NCI-H1436 (cell line): ENCODE data around the gene TMEM100.
A peak's percentile ranks its signal among the peaks of the same experiment; 100 is the strongest.

Source experiments
- DNase-seq: peaks from one replicate; lab custom pipeline; 2025; lab: John Stamatoyannopoulos, UW

TMEM100 gene

GRCh38 chr17:55717898-55718735 is 4.5 kb downstream of the TMEM100 start:
- peak; percentile 35 for DNase-seq

DNA sequence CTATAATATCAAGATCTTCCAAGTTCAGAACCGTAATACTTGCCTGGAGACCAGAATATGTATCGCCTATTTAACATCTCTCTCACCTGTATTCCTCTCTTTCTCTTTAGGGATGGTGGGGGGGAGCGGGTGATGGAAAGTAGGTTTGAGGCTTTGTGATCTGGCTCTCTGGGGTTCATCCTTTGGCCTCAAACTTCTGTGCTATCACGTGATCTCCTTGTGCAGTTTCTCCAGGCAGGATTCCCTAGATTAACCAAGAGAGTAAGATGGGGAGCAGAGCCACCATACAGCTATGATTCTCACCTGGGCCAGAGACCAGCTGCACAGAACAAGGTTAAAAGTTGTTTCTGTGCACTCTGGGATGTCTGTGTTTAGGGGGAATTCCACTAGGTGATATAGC is 5.2 kb downstream of the TMEM100 start:
- no peak for DNase-seq

DNA sequence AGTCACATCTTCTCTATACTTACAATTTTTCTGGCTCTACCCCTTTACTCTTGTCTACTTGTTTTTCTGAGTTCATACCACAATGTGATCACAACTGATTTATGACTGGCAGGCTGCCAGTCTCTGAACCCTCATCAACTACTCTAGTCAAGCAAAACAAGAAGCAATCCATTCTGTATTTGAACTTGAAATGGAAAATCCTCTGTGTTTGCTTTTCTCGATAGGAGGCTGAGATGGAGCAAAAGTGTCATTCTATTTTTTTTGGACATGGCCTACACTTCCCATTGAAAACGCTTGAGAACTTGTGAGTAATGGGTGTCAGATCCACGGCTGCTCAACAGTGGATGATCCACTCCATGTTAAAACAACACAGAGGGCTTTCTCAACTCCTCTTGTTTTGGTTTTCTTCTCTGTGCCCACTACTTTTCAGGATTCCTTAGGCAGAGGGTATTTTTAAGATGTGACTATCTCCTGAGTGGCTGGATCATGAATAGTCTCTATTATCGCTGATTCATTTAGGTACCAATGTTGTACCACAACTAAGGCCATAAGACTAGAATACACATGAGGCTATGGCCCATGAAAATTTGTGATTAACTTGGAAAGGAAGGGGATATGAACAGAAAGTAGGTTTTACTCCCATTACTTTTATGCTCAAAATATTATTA is 11.7 kb downstream of the TMEM100 start:
- DNase-seq = no peak

GRCh38 chr17:55710410-55710809 is 12.3 kb downstream of the TMEM100 start:
- no peak for DNase-seq

- no peak for DNase-seq
Measured at GRCh38 chr17:55709984-55710383, 12.7 kb downstream of the TMEM100 start.

- DNase-seq = no peak
Measured at GRCh38 chr17:55709440-55709839, 13.2 kb downstream of the TMEM100 start.

DNA sequence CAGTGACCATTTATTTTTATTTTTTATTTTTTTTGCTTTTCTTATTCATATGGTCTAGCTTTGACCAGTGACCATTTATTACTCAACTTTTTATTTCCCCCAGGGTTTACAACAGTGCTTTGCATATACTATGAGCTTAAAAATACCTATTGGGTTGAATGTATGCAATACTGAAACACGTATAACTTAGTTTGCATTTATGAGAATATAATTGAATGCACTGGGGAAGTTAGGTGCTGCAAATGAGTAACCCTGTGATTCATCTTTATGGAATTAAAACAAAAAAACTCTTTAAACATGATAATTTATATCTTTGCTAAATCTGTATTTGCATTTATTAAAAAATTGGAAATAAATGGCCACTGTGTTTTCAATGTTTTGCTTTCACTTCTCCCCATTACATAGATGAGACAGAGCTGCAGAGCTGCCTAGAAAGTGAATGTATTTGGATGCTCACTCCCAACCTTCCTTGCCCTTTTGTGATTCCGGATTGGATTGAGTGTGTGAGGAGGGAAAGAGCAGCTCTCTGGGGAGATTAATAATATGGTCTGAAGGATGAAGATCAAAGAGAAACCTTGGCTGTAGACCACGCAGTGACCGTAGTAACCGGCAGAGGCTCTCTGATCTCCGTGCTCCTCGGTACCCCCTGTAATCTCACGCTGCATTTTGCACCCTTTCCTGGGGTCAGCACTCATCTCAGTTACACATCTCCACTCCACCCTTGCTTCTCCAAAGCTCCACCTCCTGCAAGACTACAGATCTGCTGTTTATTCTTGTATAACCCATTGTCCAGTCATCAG is 14.3 kb downstream of the TMEM100 start:
- no peak for DNase-seq

DNA sequence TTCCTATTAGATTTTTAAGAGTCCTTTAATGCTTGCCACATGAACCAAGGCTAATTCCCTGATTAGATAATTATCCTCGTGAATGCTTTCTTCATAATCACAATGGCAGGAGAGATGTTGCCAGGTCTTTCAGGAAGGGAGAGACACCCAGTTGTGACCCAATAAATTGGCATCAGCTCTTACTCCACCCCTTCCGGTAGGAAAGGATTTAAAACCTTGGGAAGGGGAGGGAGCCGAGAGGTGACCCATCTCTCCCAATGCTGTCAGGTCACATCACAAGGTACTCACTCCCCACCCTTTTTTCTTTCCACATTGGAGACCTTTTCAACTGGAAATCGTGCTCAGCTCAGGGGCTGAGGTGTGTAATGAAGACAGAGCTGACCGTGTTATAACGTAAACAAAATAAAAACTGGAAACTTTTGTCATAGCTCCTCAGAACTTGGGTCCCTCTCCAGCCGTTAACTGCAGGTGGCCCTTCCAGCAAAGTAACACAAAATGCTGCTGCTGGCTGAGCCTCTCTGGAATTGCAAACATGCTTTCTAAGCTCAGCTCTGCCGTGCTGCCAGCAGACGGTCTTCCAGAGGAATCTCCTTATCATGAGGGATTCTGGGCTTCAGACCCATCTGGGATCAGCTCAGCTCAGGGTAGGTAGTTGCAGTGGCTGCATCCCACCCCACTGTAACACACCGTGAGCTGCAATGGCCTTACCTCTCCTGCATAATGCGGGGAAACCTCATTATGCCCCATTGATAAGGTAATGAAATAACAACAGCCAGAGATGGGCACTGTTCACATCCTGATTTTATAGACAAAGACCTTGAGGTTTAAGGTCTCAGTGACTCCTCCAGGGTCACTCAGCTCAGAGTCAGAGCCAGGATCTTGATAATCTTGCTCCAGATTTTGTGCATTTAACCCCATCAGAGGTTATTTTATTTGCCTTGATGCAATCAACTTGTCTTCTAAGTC is 15.6 kb downstream of the TMEM100 start:
- DNase-seq = no peak

GRCh38 chr17:55705847-55706246 is 16.8 kb downstream of the TMEM100 start:
- no peak for DNase-seq

DNA sequence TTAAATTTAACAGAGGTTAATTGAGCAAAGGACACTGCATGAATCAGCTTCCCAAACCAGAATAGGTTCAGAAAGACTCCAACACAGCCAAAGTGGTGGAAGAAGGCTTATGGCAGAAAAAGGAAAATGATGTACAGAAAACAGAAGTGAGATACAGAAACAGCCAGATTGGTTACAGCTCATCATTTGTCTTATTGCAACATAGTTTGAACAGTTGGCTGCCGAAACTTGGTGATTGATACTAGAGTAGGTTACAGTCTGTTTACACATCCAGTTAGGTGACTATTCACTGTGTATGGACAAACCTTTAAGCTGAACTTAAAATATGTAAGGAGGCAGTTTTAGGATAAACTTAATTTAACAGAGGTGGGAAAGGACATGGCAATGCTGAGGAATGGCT is 18.3 kb downstream of the TMEM100 start:
- DNase-seq = no peak

GRCh38 chr17:55702150-55702549 is 20.5 kb downstream of the TMEM100 start:
- DNase-seq = no peak

GRCh38 chr17:55699181-55699860 is 23.3 kb downstream of the TMEM100 start:
- no peak for DNase-seq

GRCh38 chr17:55694286-55694910 is 28.3 kb downstream of the TMEM100 start:
- no peak for DNase-seq

DNA sequence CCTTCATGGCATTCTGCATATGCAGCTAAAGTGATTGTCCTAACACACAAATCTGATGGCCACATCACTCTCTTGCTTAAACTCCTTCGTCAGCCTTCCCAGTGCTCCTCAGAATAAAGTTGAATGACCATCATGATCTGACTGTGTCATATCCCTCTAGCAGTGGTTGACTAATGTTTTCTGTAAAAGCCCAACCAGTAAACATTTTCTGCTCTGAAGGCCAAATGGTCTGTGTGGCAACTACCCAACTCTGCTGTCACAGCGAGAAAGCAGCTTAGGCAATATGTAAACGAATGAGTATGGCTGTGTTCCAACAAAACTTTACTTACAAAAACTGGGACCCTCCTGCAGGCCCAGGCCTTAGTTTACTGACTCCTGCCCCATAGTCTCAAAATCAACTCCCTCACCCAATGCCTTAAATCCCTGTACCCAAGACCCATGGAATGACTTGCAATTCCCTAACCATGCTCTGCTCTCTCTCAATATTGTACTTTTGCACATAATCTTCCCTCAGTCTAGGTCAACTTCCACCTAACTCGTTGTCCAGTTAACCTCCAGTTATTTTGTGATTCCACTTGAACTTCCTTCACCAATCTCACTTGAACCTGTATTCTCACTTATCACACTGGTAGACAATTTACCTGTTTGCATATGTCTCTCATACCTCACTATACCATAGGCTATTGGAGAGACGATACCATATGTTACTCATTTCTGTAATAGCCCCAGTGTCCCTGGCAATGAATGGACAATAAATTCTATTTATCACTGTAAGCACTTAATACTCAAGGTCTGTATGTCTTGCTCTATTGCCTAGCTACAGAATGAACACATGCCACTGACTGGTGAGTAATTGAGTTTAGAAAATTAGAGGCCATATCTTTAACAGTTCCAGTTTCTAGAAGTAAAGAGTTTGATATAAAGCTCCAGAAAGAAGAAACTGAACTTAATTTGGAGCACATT is 29.1 kb downstream of the TMEM100 start:
- DNase-seq = no peak

- no peak for DNase-seq
Measured at GRCh38 chr17:55692276-55692675, 30.4 kb downstream of the TMEM100 start.

DNA sequence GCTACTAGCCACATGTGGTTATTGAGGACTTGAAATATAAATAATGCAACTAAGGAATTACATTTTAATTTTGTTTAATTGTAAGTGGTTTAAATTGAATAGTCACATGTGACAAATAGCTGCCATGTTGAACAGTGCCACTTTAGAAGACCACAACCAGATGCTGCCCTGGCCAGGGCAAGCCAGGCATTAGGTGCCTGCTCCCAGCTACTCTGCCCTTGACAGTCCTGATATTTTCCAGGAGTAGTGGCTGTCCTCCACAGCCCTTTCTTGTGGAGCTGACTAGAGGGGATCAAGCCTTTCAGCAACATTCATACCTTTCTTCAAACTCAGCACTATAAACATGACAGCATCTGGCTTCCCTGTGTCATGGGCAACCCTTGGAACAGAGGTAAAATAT is 31.0 kb downstream of the TMEM100 start:
- no peak for DNase-seq

DNA sequence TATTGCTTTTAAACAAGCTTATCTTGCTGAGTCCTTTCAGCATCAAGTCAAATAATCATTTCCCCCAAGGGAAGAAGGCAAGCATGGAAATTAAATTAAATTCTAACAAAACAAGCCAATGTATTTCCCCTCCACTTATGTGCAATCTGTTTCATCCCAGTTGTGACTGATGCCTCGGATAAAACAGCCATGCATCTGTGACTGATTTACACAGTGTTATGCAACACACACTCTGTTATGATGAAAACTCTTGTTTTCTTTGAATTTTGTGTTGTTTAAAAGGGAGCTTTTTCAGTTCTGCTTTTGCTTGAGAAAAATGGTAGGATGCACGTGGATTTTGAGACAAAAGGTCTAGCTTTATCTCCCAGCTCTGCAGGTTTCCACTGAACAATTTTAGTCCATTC is 32.6 kb downstream of the TMEM100 start:
- DNase-seq = no peak

- DNase-seq = no peak
Measured at GRCh38 chr17:55689672-55690071, 33.0 kb downstream of the TMEM100 start.

GRCh38 chr17:55688057-55688456 is 34.6 kb downstream of the TMEM100 start:
- no peak for DNase-seq
